GM23338 (cell line): ENCODE results near the gene TECTB.

Experiments
- CTCF ChIP-seq, 2 experiments: fragments of 200-600 bp in 1 of 2; sonication (generic) in 1 of 2; conservative IDR thresholded peaks; 2 replicates each; pipeline versions ENCODE4 v1.5.1 to v1.6.1; 2016 to 2017; ENCODE audit warnings: antibody characterized with exemption in 2 of 2, low read depth in 2 of 2, mild to moderate bottlenecking in 2 of 2, moderate library complexity in 1 of 2
- ETS1 ChIP-seq: IDR thresholded peaks from 2 replicates; pipeline ENCODE4 v1.6.1; 2016; ENCODE audit warnings: antibody characterized with exemption
- EZH2 ChIP-seq: fragments of 200-600 bp; sonication (generic); IDR thresholded peaks from one replicate; pipeline ENCODE4 v1.8.0; 2017; ENCODE audit warnings: antibody characterized with exemption, mild to moderate bottlenecking, low read depth; ENCODE audit not compliant: unreplicated experiment
- EZH2phosphoT487 ChIP-seq: fragments of 200-600 bp; sonication (generic); IDR thresholded peaks from one replicate; pipeline ENCODE4 v1.8.1; 2018; ENCODE audit warnings: antibody characterized with exemption; ENCODE audit not compliant: unreplicated experiment
- NANOG ChIP-seq: IDR thresholded peaks from 2 replicates; pipeline ENCODE4 v1.6.1; 2016; ENCODE audit warnings: antibody characterized with exemption, borderline replicate concordance
- POLR2AphosphoS5 ChIP-seq: IDR thresholded peaks from 2 replicates; pipeline ENCODE4 v1.6.1; 2016; ENCODE audit warnings: antibody characterized with exemption, low read depth
- REST ChIP-seq: IDR thresholded peaks from one replicate; pipeline ENCODE4 v1.6.1; 2018; ENCODE audit warnings: antibody characterized with exemption; ENCODE audit not compliant: unreplicated experiment
- STAT1 ChIP-seq: IDR thresholded peaks from one replicate; pipeline ENCODE4 v1.6.1; 2016; ENCODE audit warnings: antibody characterized with exemption; ENCODE audit not compliant: unreplicated experiment
- ZNF114 ChIP-seq: fragments of 250-450 bp; sonication (Bioruptor Pico); IDR thresholded peaks from 2 replicates; pipeline ENCODE4 v1.5.0; 2020; ENCODE audit warnings: mild to moderate bottlenecking, moderate library complexity
- ZNF331 ChIP-seq: fragments of 250-450 bp; sonication (Bioruptor Pico); IDR thresholded peaks from 2 replicates; pipeline ENCODE4 v1.5.0; 2020; ENCODE audit warnings: low read depth, mild to moderate bottlenecking, moderate library complexity

- TF ChIP-seq EZH2 (no peak), CTCF (conservative IDR thresholded peaks at IDR 0.05; ENCODE audit: low read depth in 2 of 2) (peak; percentile 91 to 95), POLR2AphosphoS5 (no peak), REST (no peak), ZNF331 (CRISPR knock-in tag) (no peak), EZH2phosphoT487 (no peak), NANOG (no peak), STAT1 (no peak), ETS1 (no peak), ZNF114 (CRISPR knock-in tag) (no peak)
Measured at GRCh38 chr10:112307358-112308124, 24.3 kb downstream of the TECTB start.
